Left lung (tissue), 10 donors: ENCODE data around the gene AGBL1. TPM values are rescaled to one million over a fixed set of nuclear protein-coding genes. Genes with fewer than 3 reads are reported as not detected.

Source experiments
- ATAC-seq: fragments of 200-7000 bp; cut with Tn5 transposase; one replicate; pipeline ENCODE4 v1.9.1; 2020; ENCODE audit warnings: moderate library complexity
- DNase-seq, 4 donors: peaks; one replicate each; pipeline ENCODE4 v3.0.0-alpha.2; 2013 to 2020
- H3K27ac ChIP-seq, 2 donors: fragments of 200-600 bp; sonication (generic) in 1 of 2; one replicate each; pipeline versions ENCODE4 v1.5.0 to v1.8.0; 2020 to 2021
- H3K27me3 ChIP-seq, 2 donors: fragments of 200-600 bp; sonication (generic) in 1 of 2; one replicate each; pipeline versions ENCODE4 v1.5.0 to v1.8.0; 2020 to 2021
- H3K36me3 ChIP-seq, 2 donors: fragments of 200-600 bp; sonication (generic) in 1 of 2; one replicate each; pipeline versions ENCODE4 v1.5.0 to v1.8.0; 2020 to 2021
- H3K4me1 ChIP-seq, 2 donors: fragments of 200-600 bp; one replicate each; pipeline ENCODE4 v1.8.0; 2021
- H3K4me3 ChIP-seq, 2 donors: fragments of 200-600 bp; sonication (generic) in 1 of 2; one replicate each; pipeline versions ENCODE4 v1.5.0 to v1.8.0; 2020 to 2021; ENCODE audit warnings: mild to moderate bottlenecking in 1 of 2
- H3K9me3 ChIP-seq, 2 donors: fragments of 200-600 bp; sonication (generic) in 1 of 2; one replicate each; pipeline versions ENCODE4 v1.5.0 to v1.8.0; 2020 to 2021
- intact Hi-C, 2 donors: fragments of 100-400 bp; cut with DNase I; formaldehyde crosslinking; loops; one replicate each; pipeline versions ENCODE4 v1.11.2 to v1.14.2; 2022
- polyA plus RNA-seq, 6 donors: library from polyadenylated mRNA; unstranded; fragments of 120-200 nt; gene quantifications; one replicate each; pipeline ENCODE4 v1.2.1, GENCODE V29; 2013; ENCODE audit not compliant: insufficient read length in 6 of 6
- total RNA-seq, 2 donors: library from RNA; stranded (reverse); fragmentation: NEBNext Ultra II Directional; extraction: Animal tissue kit (Norgen Biotek cat#: 25700); gene quantifications; one replicate each; pipeline ENCODE4 v1.2.1, GENCODE V29; 2021
- TF ChIP-seq, protein P1 (sequence below), 2 donors: fragments of 200-600 bp; sonication (generic) in 1 of 2; IDR thresholded peaks; one replicate each; pipeline versions ENCODE4 v1.5.0 to v1.8.0; 2021; ENCODE audit warnings: antibody characterized with exemption in 2 of 2
- donor health status: DM: no; HTN: yes; CAD: no.
- donor health status: DM: no; HTN: no; CAD: no.

AGBL1 gene
- total and polyA plus RNA-seq, 8 donors: 0.01 to 3.3 (median 0.11) TPM; not detected in 1

DNA sequence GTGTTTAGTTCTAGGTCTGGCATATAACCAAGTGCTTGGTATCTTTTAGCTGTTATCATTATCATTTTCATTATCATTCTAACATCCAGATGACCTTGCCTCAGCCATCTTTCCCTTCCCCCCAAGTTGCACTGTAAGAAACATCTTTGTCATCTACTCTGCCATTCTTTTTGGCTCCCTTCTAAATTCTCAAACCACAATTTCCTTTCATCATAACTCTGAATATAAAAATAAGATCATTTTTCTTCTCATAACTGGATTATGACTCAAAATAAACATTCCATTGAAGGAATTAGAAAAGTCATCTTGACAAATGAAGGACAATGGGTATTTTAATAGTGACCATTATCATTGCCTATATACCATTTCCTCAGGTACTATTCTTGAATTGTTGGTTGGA lies 786.2 kb downstream of the AGBL1 start:
- H3K36me3 ChIP-seq: no peaks in the 10 kb centered on the region
- H3K9me3 ChIP-seq: no peaks in the 10 kb centered on the region
- no peak for ATAC-seq
- H3K4me3 ChIP-seq: no peak overlapping the region
- H3K4me1 ChIP-seq: no peaks in the 10 kb centered on the region
- intact Hi-C loops: no loop called here
- no peaks in the 10 kb centered on the region for H3K27me3 ChIP-seq
- no peak for DNase-seq
- TF ChIP-seq, protein P1, sequence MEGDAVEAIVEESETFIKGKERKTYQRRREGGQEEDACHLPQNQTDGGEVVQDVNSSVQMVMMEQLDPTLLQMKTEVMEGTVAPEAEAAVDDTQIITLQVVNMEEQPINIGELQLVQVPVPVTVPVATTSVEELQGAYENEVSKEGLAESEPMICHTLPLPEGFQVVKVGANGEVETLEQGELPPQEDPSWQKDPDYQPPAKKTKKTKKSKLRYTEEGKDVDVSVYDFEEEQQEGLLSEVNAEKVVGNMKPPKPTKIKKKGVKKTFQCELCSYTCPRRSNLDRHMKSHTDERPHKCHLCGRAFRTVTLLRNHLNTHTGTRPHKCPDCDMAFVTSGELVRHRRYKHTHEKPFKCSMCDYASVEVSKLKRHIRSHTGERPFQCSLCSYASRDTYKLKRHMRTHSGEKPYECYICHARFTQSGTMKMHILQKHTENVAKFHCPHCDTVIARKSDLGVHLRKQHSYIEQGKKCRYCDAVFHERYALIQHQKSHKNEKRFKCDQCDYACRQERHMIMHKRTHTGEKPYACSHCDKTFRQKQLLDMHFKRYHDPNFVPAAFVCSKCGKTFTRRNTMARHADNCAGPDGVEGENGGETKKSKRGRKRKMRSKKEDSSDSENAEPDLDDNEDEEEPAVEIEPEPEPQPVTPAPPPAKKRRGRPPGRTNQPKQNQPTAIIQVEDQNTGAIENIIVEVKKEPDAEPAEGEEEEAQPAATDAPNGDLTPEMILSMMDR (IDR thresholded peaks at IDR 0.05): no peak
- no peak overlapping the region for H3K27ac ChIP-seq

DNA sequence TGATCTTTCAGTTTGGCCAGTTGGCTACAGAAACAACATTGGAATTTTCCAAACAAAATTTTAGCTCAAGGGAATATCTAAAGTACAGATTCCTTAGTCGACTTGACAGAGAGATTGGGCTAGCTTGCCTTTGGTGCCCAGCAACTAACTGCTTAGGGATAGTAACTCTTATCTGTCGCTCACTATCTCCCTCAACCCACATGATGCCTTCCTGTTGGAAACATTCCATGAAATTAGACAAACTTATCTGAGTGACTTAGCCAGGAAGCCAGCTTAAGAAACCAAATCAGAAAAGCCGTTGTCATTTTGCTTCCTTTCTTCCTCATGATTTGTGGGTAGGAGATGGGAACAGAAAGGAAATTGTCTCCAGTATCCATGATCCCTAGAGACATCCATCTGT lies 791.2 kb downstream of the AGBL1 start:
- H3K4me3 ChIP-seq: no peak overlapping the region
- no peaks in the 10 kb centered on the region for H3K27me3 ChIP-seq
- no peaks in the 10 kb centered on the region for H3K9me3 ChIP-seq
- DNase-seq (no peak), ATAC-seq (no peak)
- no peaks in the 10 kb centered on the region for H3K4me1 ChIP-seq
- TF ChIP-seq, protein P1 (IDR thresholded peaks at IDR 0.05): no peak
- H3K36me3 ChIP-seq: no peaks in the 10 kb centered on the region
- intact Hi-C loops: no loop called here
- H3K27ac ChIP-seq: no peak overlapping the region

DNA sequence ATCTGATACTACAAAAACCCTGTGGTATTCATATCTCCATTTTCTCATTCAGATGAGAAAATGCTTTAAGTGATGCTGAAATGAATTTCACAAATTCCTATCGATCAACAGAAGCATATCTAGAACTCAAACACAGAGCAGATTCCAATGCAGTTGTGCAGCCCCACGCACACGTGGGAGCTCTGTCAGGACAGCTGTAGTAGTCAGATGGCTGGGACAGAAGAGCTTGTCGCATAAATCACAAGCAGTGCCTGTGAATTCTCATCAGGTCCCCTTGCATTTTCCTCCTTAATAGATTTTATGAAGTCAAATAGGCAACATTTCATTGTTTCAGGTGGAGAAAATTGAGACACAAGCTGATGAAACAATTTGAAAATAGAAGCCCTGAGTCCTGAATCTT lies 792.3 kb downstream of the AGBL1 start:
- no peaks in the 10 kb centered on the region for H3K4me1 ChIP-seq

DNA sequence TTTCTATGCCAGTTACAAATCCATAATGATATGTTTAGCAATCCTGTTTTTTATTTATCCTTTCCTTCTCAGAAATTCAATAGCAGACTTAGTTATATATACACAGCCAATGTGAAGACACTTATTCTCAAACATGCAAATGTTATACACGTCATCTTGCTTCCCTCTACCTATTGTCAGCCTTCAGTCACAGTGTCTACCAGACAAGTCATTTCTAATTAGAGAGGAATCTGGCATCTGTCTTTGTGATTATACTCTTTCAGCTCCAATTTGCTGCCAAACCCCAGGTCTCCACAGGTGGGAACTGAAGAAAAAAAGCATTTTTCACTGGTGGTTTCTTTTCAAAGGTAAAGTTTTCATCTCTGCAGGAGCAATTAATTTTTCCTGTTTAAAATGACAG lies 793.1 kb downstream of the AGBL1 start:
- Histone ChIP-seq H3K27me3 (no peaks in the 10 kb centered on the region), H3K36me3 (no peaks in the 10 kb centered on the region), H3K9me3 (no peaks in the 10 kb centered on the region), H3K27ac (no peak overlapping the region), H3K4me1 (no peaks in the 10 kb centered on the region), H3K4me3 (no peak overlapping the region)
- intact Hi-C loops: no loop called here
- TF ChIP-seq, protein P1 (IDR thresholded peaks at IDR 0.05): no peak
- no peak for DNase-seq
- ATAC-seq: no peak

More for the DNA sequence above, 792.3 kb downstream of the AGBL1 start:
- TF ChIP-seq, protein P1 (IDR thresholded peaks at IDR 0.05): no peak
- Histone ChIP-seq H3K4me3 (no peak overlapping the region), H3K36me3 (no peaks in the 10 kb centered on the region), H3K9me3 (no peaks in the 10 kb centered on the region), H3K27me3 (no peaks in the 10 kb centered on the region), H3K27ac (no peak overlapping the region)
- intact Hi-C loops: no loop called here
- no peak for DNase-seq
- ATAC-seq: no peak

DNA sequence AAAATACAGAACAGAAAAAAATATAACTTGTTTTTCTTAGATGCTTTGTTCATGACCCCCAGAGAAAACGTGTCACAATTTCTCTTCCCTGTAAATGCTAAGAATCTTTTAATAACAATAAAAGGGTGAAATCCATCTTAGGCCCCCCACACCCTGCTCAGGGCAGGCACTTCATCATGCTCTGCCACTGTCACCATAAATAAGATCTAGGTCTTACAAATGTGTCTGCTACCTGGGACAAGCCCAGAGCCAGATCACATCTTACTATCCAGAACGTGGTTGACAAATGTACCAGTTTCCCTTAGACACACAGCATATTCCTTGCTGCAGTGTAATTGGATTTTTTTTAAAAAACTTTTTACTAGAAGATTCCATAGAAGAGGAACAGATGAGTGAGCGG lies 795.4 kb downstream of the AGBL1 start:
- TF ChIP-seq, protein P1 (IDR thresholded peaks at IDR 0.05): no peak
- no peaks in the 10 kb centered on the region for H3K36me3 ChIP-seq
- DNase-seq: no peak
- no peaks in the 10 kb centered on the region for H3K27me3 ChIP-seq
- no peaks in the 10 kb centered on the region for H3K9me3 ChIP-seq
- intact Hi-C loops: no loop called here
- ATAC-seq: no peak
- H3K27ac ChIP-seq: no peak overlapping the region
- H3K4me3 ChIP-seq: no peak overlapping the region
- H3K4me1 ChIP-seq: no peaks in the 10 kb centered on the region
